PC-9 (cell line): ENCODE data around the gene KLK11.

Experiments used
- CTCF ChIP-seq: fragments of 200-600 bp; sonication (generic); conservative IDR thresholded peaks from 2 replicates; pipeline ENCODE4 v1.6.1; 2017; ENCODE audit warnings: mixed run types, antibody characterized with exemption, mild to moderate bottlenecking, moderate library complexity
- EZH2 ChIP-seq: fragments of 200-600 bp; sonication (generic); IDR thresholded peaks from 2 replicates; pipeline ENCODE4 v1.8.0; 2017; ENCODE audit warnings: antibody characterized with exemption, low read depth

GRCh38 chr19:51009061-51009891 is 17.1 kb downstream of the KLK11 start:
- TF ChIP-seq CTCF: no peak
- TF ChIP-seq EZH2: no peak
